Osteocyte (in vitro differentiated cells): ENCODE data around the gene CLTCL1. TPM values are rescaled to one million over a fixed set of nuclear protein-coding genes. Genes with fewer than 3 reads are reported as not detected.

Experiments used
- DNase-seq: peaks from one replicate; pipeline ENCODE4 v3.0.0; 2021; ENCODE audit warnings: mixed read lengths; ENCODE audit not compliant: unreplicated experiment; ENCODE audit errors: extremely low spot score
- H3K27ac Mint-ChIP-seq: one replicate; pipeline ENCODE4 v1.8.0; 2021; ENCODE audit warnings: mild to moderate bottlenecking, mixed read lengths; ENCODE audit not compliant: unreplicated experiment
- H3K27me3 Mint-ChIP-seq: one replicate; pipeline ENCODE4 v1.8.0; 2021; ENCODE audit warnings: mixed read lengths; ENCODE audit not compliant: unreplicated experiment
- H3K36me3 Mint-ChIP-seq: one replicate; pipeline ENCODE4 v1.8.0; 2021; ENCODE audit warnings: mixed read lengths; ENCODE audit not compliant: unreplicated experiment
- H3K4me1 Mint-ChIP-seq: one replicate; pipeline ENCODE4 v1.8.0; 2021; ENCODE audit warnings: mixed read lengths; ENCODE audit not compliant: unreplicated experiment
- H3K4me3 Mint-ChIP-seq: one replicate; pipeline ENCODE4 v1.8.0; 2021; ENCODE audit warnings: mild to moderate bottlenecking, moderate library complexity, mixed read lengths; ENCODE audit not compliant: unreplicated experiment
- H3K9me3 Mint-ChIP-seq: one replicate; pipeline ENCODE4 v1.8.0; 2021; ENCODE audit warnings: mixed read lengths; ENCODE audit not compliant: unreplicated experiment
- CTCF ChIP-seq: fragments of 200-600 bp; sonication (generic); IDR thresholded peaks from 2 replicates; pipeline ENCODE4 v1.5.0; 2021; ENCODE audit warnings: antibody characterized with exemption, mild to moderate bottlenecking, moderate library complexity
- total RNA-seq: library from RNA; stranded (reverse); gene quantifications from 2 replicates; pipeline ENCODE4 v1.2.1, GENCODE V29; 2021

Gene CLTCL1
- total RNA-seq, 1 donor from 2014 or later, result 10.1 TPM

- Mint-ChIP-seq H3K36me3 (no peaks in the 10 kb centered on the region), H3K4me3 (no peak overlapping the region), H3K27ac (no peak overlapping the region), H3K9me3 (no peaks in the 10 kb centered on the region), H3K27me3 (no peaks in the 10 kb centered on the region), H3K4me1 (no peaks in the 10 kb centered on the region)
- TF ChIP-seq CTCF, result no peak
- DNase-seq, result no peak
These were observed 13.0 kb upstream of the CLTCL1 start for GRCh38 chr22:19304547-19304946.

- H3K36me3 Mint-ChIP-seq, result no peaks in the 10 kb centered on the region
- H3K27me3 Mint-ChIP-seq, result no peaks in the 10 kb centered on the region
These were observed 12.3 kb upstream of the CLTCL1 start for GRCh38 chr22:19303785-19304184.

GRCh38 chr22:19295733-19296132 is 4.2 kb upstream of the CLTCL1 start:
- peaks cover 11% of the 10 kb centered on the region for H3K4me1 Mint-ChIP-seq
- no peaks in the 10 kb centered on the region for H3K36me3 Mint-ChIP-seq
- no peaks in the 10 kb centered on the region for H3K9me3 Mint-ChIP-seq

More at GRCh38 chr22:19303785-19304184, 12.3 kb upstream of the CLTCL1 start:
- Mint-ChIP-seq H3K4me1 (no peaks in the 10 kb centered on the region), H3K4me3 (no peak overlapping the region), H3K9me3 (no peaks in the 10 kb centered on the region), H3K27ac (no peak overlapping the region)
- TF ChIP-seq CTCF, result no peak
- DNase-seq, result no peak

GRCh38 chr22:19292458-19293230 is 1.1 kb upstream of the CLTCL1 start:
- no peaks in the 10 kb centered on the region for H3K27me3 Mint-ChIP-seq
- TF ChIP-seq CTCF, result no peak
- DNase-seq, result peak; percentile 68
- peaks cover 36% of the 10 kb centered on the region for H3K4me1 Mint-ChIP-seq
- H3K9me3 Mint-ChIP-seq, result no peaks in the 10 kb centered on the region
- H3K36me3 Mint-ChIP-seq, result no peaks in the 10 kb centered on the region
- H3K4me3 Mint-ChIP-seq, result peak overlapping the region; percentile 90
- H3K27ac Mint-ChIP-seq, result no peak overlapping the region

More at GRCh38 chr22:19295733-19296132, 4.2 kb upstream of the CLTCL1 start:
- DNase-seq, result no peak
- H3K27me3 Mint-ChIP-seq, result no peaks in the 10 kb centered on the region
- H3K4me3 Mint-ChIP-seq, result no peak overlapping the region
- H3K27ac Mint-ChIP-seq, result no peak overlapping the region
- no peak for TF ChIP-seq CTCF

- Mint-ChIP-seq H3K9me3 (no peaks in the 10 kb centered on the region), H3K27ac (peak overlapping the region; percentile 62), H3K27me3 (no peaks in the 10 kb centered on the region), H3K36me3 (no peaks in the 10 kb centered on the region), H3K4me1 (peaks cover 43% of the 10 kb centered on the region), H3K4me3 (peak overlapping the region; percentile 80)
- peak; percentile 87 for DNase-seq
- no peak for TF ChIP-seq CTCF
These were observed 320 bp downstream of the CLTCL1 start for GRCh38 chr22:19291218-19291579.
